Lower leg skin (tissue), 4 donors: ENCODE data around the gene MRPL21. TPM values are rescaled to one million over a fixed set of nuclear protein-coding genes. Genes with fewer than 3 reads are reported as not detected.
"Not testable (repeated sequence)": the region's sequence is repeated elsewhere in the genome, so short reads cannot be mapped to it uniquely, and the experiment has no call there.

ENCODE experiments used
- DNase-seq, 2 donors: peaks; one replicate each; pipeline ENCODE4 v3.0.0-alpha.2; 2019; ENCODE audit warnings: low spot score in 2 of 2
- H3K4me3 ChIP-seq: fragments of 200-600 bp; sonication (generic); 2 replicates; pipeline ENCODE4 v1.5.1; 2017; ENCODE audit warnings: mild to moderate bottlenecking, low read depth; ENCODE audit not compliant: poor library complexity, severe bottlenecking
- CTCF ChIP-seq, 3 donors: fragments of 450-650 bp; IDR thresholded peaks; one replicate each; pipeline ENCODE4 v1.5.1; 2016; ENCODE audit warnings: antibody characterized with exemption in 3 of 3, mild to moderate bottlenecking in 3 of 3, moderate library complexity in 2 of 3
- POLR2A ChIP-seq, 2 donors: fragments of 450-650 bp; IDR thresholded peaks; one replicate each; pipeline ENCODE4 v1.6.1; 2016 to 2017; ENCODE audit warnings: antibody characterized with exemption in 2 of 2, mild to moderate bottlenecking in 1 of 2, moderate library complexity in 1 of 2
- WGBS, 2 donors: methylation state at CpG; one replicate each; pipeline ENCODE4 v1.1.5; 2018; 5-methylcytosine and 5-hydroxymethylcytosine counted together
- intact Hi-C: fragments of 100-400 bp; cut with DNase I; formaldehyde crosslinking; loops from one replicate; pipeline ENCODE4 v1.15.0; 2023; ENCODE audit warnings: low total_unique reads
- total RNA-seq, 4 donors: library from RNA; depleted of rRNA; stranded (reverse); fragments of >200 nt; gene quantifications; one replicate each; pipeline ENCODE4 v1.1.0, GENCODE V29; 2016

Gene MRPL21
- total RNA-seq, 4 donors from 2014 or later = 34.0 to 54.5 (median 41.8) TPM

GRCh38 chr11:68857037-68857586 is 46.5 kb downstream of the MRPL21 start:
- WGBS, 2 donors = 70 to 76% methylated on average over 8 of the region's 8 CpGs
- H3K4me3 ChIP-seq = no peak overlapping the region
- TF ChIP-seq CTCF (IDR thresholded peaks at IDR 0.05) (no peak), POLR2A (IDR thresholded peaks at IDR 0.05) (no peak)
- intact Hi-C loops = no loop called here
- DNase-seq = no peak

- WGBS, 2 donors = 87 to 93% methylated on average over 21 of the region's 21 CpGs
- H3K4me3 ChIP-seq, DNase-seq, intact Hi-C loops: not testable (repeated sequence)
These were observed 47.1 kb downstream of the MRPL21 start for GRCh38 chr11:68856425-68857030.

- peak in 1 of 2 donors; percentile 43 for DNase-seq
- WGBS, 2 donors = 10 to 11% methylated on average over 37 to 57 of the region's 62 CpGs
- no peak overlapping the region for H3K4me3 ChIP-seq
- intact Hi-C loops = no loop called here
- TF ChIP-seq POLR2A (IDR thresholded peaks at IDR 0.05) = no peak
- no peak for TF ChIP-seq CTCF (IDR thresholded peaks at IDR 0.05)
These were observed 48.2 kb downstream of the MRPL21 start for GRCh38 chr11:68855205-68855981.

- no peak for DNase-seq
- 21 to 30% methylated on average over 42 of the region's 42 CpGs for WGBS, 2 donors
- intact Hi-C loops = no loop called here
- no peak overlapping the region for H3K4me3 ChIP-seq
- TF ChIP-seq POLR2A (IDR thresholded peaks at IDR 0.05) (no peak), CTCF (IDR thresholded peaks at IDR 0.05) (no peak)
These were observed 49.2 kb downstream of the MRPL21 start for GRCh38 chr11:68854273-68854958.

GRCh38 chr11:68852628-68853027 is 51.0 kb downstream of the MRPL21 start:
- TF ChIP-seq CTCF (IDR thresholded peaks at IDR 0.05) (no peak), POLR2A (IDR thresholded peaks at IDR 0.05) (no peak)
- no peak overlapping the region for H3K4me3 ChIP-seq
- intact Hi-C loops = no loop called here
- DNase-seq = no peak
- WGBS, 2 donors = 84 to 85% methylated on average over 8 of the region's 8 CpGs

- DNase-seq = no peak
- no peak overlapping the region for H3K4me3 ChIP-seq
- intact Hi-C loops = no loop called here
- 88 to 91% methylated on average over 15 of the region's 15 CpGs for WGBS, 2 donors
- TF ChIP-seq CTCF (IDR thresholded peaks at IDR 0.05) = no peak
- no peak for TF ChIP-seq POLR2A (IDR thresholded peaks at IDR 0.05)
These were observed 55.2 kb downstream of the MRPL21 start for GRCh38 chr11:68848429-68848828.
